NCI-H1436 (cell line): ENCODE results near the gene VCAN.

Experiments
- DNase-seq: peaks from one replicate; lab custom pipeline; 2025; lab: John Stamatoyannopoulos, UW

VCAN gene

GRCh38 chr5:83538786-83539462, 67.4 kb downstream of the VCAN start:
- no peak for DNase-seq

DNA sequence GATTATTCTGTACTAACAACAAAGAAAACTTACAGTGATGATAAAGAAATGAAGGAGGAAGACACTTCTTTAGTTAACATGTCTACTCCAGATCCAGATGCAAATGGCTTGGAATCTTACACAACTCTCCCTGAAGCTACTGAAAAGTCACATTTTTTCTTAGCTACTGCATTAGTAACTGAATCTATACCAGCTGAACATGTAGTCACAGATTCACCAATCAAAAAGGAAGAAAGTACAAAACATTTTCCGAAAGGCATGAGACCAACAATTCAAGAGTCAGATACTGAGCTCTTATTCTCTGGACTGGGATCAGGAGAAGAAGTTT, 67.9 kb downstream of the VCAN start:
- no peak for DNase-seq

DNA sequence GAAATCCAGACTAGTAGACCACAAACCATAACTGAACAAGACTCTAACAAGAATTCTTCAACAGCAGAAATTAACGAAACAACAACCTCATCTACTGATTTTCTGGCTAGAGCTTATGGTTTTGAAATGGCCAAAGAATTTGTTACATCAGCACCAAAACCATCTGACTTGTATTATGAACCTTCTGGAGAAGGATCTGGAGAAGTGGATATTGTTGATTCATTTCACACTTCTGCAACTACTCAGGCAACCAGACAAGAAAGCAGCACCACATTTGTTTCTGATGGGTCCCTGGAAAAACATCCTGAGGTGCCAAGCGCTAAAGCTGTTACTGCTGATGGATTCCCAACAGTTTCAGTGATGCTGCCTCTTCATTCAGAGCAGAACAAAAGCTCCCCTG, 68.6 kb downstream of the VCAN start:
- DNase-seq = no peak

- no peak for DNase-seq
Observed at GRCh38 chr5:83540783-83541182, 69.2 kb downstream of the VCAN start.

- DNase-seq = no peak
Observed at GRCh38 chr5:83542839-83543238, 71.3 kb downstream of the VCAN start.

DNA sequence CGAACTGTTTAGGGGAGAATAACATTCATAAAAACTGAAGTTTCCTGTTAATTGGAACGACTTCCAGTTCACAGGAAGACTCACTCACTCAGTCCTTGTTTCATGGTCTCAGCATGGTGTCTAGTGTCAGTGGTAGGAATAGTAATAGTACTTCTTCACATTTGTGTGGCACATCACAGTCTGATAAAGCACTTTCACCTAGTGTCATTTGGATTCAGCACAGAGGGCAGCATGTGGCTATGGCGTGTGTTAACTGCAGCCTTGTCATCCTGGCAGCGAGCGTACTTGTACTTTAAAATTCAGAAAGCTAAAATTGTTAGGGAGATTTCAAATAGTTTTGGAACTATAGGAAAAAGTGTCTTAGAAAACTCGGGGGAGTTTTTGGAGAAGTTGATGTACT, 72.4 kb downstream of the VCAN start:
- no peak for DNase-seq

DNA sequence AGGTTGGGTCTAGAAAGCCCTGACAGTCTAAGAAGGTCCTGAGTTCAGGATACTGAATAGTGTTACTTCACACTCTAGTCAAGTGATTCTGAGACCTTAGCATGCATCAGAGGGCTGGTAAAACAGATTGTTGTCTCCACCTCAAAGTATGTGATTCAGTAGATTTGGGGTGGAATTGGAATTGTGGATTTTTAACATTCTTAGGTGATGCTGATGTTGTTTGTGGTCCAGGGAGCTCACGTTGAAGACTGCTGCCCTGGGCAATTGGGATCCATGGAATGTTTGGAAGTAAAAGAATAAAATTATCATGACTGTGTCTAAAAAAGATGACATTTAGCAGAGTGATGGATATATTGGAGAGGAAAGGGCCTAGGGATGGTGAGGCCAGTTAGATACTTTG, 75.6 kb downstream of the VCAN start:
- no peak for DNase-seq

GRCh38 chr5:83547889-83548288, 76.3 kb downstream of the VCAN start:
- DNase-seq = no peak

- DNase-seq = no peak
Observed at GRCh38 chr5:83548581-83548980, 77.0 kb downstream of the VCAN start.

- DNase-seq = no peak
Observed at GRCh38 chr5:83549076-83549475, 77.5 kb downstream of the VCAN start.

DNA sequence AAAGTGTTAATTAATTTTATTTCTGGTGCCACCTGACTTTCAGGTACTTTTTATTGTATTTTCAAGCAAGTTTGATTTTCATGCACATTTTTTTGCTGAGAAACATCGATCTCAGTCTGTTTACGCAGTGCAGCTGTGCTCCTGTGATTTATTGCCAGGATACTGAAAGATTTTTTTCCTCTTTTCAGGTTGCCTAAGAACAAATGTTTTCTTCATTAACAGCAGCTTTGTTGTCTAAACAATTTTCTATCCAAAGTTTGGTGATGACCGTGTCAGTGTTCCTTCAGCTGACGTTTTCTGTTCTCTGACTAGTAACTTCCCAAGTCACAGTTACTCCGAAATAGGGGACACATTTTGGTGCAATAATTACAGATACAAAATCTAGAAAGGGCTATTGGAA, 78.1 kb downstream of the VCAN start:
- no peak for DNase-seq

GRCh38 chr5:83551821-83552220, 80.3 kb downstream of the VCAN start:
- no peak for DNase-seq

GRCh38 chr5:83552275-83552674, 80.7 kb downstream of the VCAN start:
- no peak for DNase-seq

DNA sequence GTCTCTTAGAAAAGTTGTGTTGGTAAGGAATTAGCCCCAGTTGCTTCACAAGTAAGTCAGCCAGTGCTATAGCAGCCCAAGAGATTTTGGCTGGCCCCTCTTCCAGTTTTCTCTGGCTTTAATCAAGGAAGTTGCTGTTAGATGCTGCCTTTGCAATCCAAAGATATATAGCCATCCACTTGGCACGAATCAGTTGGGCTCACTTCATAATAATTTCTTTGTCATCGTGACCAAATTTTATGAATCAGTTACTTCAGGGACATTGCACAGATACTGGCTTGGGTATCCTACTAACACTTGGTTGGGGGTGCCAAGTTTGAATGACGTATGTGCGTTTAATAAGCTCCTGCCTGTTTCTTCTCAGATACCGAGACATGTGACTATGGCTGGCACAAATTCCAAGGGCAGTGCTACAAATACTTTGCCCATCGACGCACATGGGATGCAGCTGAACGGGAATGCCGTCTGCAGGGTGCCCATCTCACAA, 81.5 kb downstream of the VCAN start:
- DNase-seq = no peak

GRCh38 chr5:83554133-83554532, 82.6 kb downstream of the VCAN start:
- DNase-seq = no peak

GRCh38 chr5:83554686-83555085, 83.1 kb downstream of the VCAN start:
- DNase-seq = no peak

DNA sequence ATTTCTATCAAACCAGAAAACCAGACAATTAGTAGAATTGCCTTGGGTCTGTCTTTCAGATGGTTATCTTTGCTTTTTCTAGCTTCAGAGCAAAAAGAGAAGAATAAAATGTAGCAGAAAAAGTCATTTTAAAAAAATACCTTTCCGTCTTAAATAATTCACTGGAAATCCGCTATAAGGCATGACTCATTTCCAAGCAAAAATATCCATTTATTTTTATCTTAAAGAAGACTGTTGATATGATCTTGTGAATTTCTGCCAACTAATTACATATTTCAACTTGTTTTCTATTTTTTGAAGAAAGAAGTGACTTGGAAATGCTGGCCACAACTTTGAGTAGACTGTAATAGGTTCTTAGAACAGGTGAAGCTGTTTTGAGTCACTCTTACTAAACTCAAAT, 83.7 kb downstream of the VCAN start:
- no peak for DNase-seq

DNA sequence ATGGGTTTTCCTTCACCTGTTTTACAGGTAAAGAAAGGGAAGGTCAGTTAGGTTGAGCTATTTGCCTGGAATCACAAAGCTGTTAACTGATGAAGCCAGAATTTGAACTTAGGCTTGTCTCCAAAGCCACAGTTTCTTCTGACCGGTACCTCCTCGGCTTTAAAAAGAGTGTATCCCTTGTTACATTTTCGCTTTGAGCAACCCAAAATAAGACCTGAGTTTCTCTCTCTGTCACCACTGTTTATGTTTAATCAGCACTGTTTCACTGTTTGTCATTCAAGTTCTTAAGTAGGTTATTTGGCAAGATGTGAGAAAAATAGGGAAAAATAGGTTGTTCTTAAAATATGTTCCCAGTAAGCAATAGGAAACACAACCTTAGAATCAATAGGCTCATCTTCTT, 84.6 kb downstream of the VCAN start:
- DNase-seq = no peak

DNA sequence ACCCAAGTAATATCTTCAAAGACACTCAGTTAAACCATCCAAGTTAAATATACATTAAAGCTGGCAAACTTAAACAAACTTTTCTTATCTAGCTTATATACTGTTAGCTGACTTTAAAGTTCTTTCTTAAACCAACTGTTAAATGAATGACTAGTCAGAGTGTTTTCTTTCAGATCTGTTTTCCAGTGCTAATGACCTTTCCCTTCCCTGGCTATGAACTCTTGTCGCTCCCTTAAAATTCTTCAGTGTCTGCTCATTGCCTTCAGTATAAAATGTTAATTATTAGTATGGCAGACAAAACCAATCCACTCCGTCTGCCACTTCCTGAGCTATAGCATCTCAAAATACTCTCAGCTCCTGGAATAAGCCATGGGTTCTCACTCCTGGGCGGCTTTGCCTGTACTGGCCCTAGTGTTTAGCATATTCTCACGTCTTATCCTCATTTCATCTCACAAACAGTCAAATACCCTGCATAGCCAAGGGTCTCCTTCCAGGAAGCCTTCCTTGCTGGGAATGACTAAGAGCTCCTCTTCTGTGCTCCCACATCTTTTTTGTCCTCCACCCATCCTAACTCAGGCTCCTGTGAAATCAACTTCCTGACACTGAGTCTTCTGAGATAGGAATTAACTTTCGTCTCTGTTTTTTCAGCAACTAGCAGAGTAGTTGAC, 87.7 kb downstream of the VCAN start:
- no peak for DNase-seq

- no peak for DNase-seq
Observed at GRCh38 chr5:83562071-83562606, 90.6 kb downstream of the VCAN start.

GRCh38 chr5:83562791-83563557, 91.4 kb downstream of the VCAN start:
- DNase-seq = no peak

- DNase-seq = no peak
Observed at GRCh38 chr5:83563631-83564030, 92.1 kb downstream of the VCAN start.
